GM21447 (cell line): ENCODE data around the gene TMEM91.
"Not testable (repeated sequence)": the region's sequence is repeated elsewhere in the genome, so short reads cannot be mapped to it uniquely, and the experiment has no call there.

Experiments used
- ATAC-seq: cut with Tn5 transposase; IDR thresholded peaks from one replicate; pipeline ENCODE4 v1.9.1; 2021; ENCODE audit not compliant: unreplicated experiment

The TMEM91 gene

GRCh38 chr19:41373993-41374392 lies 2.3 kb upstream of the TMEM91 start:
- ATAC-seq, result no peak

GRCh38 chr19:41376998-41377365 lies 649 bp downstream of the TMEM91 start:
- no peak for ATAC-seq

- ATAC-seq, result peak; percentile 62
These were observed 1.8 kb downstream of the TMEM91 start for GRCh38 chr19:41377977-41378709.

GRCh38 chr19:41381536-41381935 lies 5.2 kb downstream of the TMEM91 start:
- ATAC-seq, result not testable (repeated sequence)

GRCh38 chr19:41384351-41384750 lies 8.0 kb downstream of the TMEM91 start:
- ATAC-seq, result no peak

- no peak for ATAC-seq
These were observed 10.1 kb downstream of the TMEM91 start for GRCh38 chr19:41386442-41386841.

GRCh38 chr19:41391618-41392017 lies 15.3 kb downstream of the TMEM91 start:
- no peak for ATAC-seq

GRCh38 chr19:41392775-41393174 lies 16.4 kb downstream of the TMEM91 start:
- ATAC-seq, result no peak

- no peak for ATAC-seq
These were observed 19.0 kb downstream of the TMEM91 start for GRCh38 chr19:41395355-41395754.

GRCh38 chr19:41397086-41398049 lies 21.0 kb downstream of the TMEM91 start, which contains the start of the genes BCKDHA and EXOSC5:
Gene BCKDHA (plus strand): TSS chr19:41397818. CDS start chr19:41397828, 10 bp downstream.
Gene EXOSC5 (minus strand): TSS chr19:41397359. CDS start chr19:41397328, 31 bp downstream.
- peak; percentile 81 for ATAC-seq

- no peak for ATAC-seq
These were observed 21.7 kb downstream of the TMEM91 start for GRCh38 chr19:41398050-41398418.

GRCh38 chr19:41398598-41398997 lies 22.3 kb downstream of the TMEM91 start:
- ATAC-seq, result no peak

- ATAC-seq, result no peak
These were observed 22.8 kb downstream of the TMEM91 start for GRCh38 chr19:41399091-41399490.

GRCh38 chr19:41399525-41399924 lies 23.2 kb downstream of the TMEM91 start:
- ATAC-seq, result no peak

- ATAC-seq, result no peak
These were observed 25.1 kb downstream of the TMEM91 start for GRCh38 chr19:41401483-41401882.

- ATAC-seq, result no peak
These were observed 25.7 kb downstream of the TMEM91 start for GRCh38 chr19:41402010-41402409.

- no peak for ATAC-seq
These were observed 27.0 kb downstream of the TMEM91 start for GRCh38 chr19:41403181-41403970.

- ATAC-seq, result no peak
These were observed 29.4 kb downstream of the TMEM91 start for GRCh38 chr19:41405776-41406175.

GRCh38 chr19:41407271-41407670 lies 30.9 kb downstream of the TMEM91 start:
- ATAC-seq, result no peak

GRCh38 chr19:41408256-41408655 lies 31.9 kb downstream of the TMEM91 start:
- no peak for ATAC-seq

- ATAC-seq, result not testable (repeated sequence)
These were observed 32.5 kb downstream of the TMEM91 start for GRCh38 chr19:41408846-41409245.
